ENCODE results near the gene GPR4. TPM values are rescaled to one million over a fixed set of nuclear protein-coding genes. Genes with fewer than 3 reads are reported as not detected.
A peak's percentile ranks its signal among the peaks of the same experiment; 100 is the strongest.

GPR4 gene
- total RNA-seq, 3 donors from 2014 or later, result 1.1 to 8.8 (median 1.2) TPM

GRCh38 chr19:45581576-45581975 is 20.4 kb downstream of the GPR4 start:
- no peak for DNase-seq (ENCODE audit: low spot score in 2 of 2)
- no peak for TF ChIP-seq POLR2AphosphoS5 (IDR thresholded peaks at IDR 0.05)
- peak overlapping the region; percentile 68 to 71 for H3K27ac ChIP-seq
- intact Hi-C loops (cut with DNase I; ENCODE audit: low total_unique reads), result no loop called here
- no peak overlapping the region for H3K4me3 ChIP-seq
- H3K9me3 ChIP-seq, result no peaks in the 10 kb centered on the region
- H3K4me1 ChIP-seq, result peaks cover 0 to 9% of the 10 kb centered on the region in 2 donors
- H3K36me3 ChIP-seq, result no peaks in the 10 kb centered on the region
- H3K27me3 ChIP-seq, result no peaks in the 10 kb centered on the region

- Histone ChIP-seq H3K4me3 (no peak overlapping the region), H3K27me3 (no peaks in the 10 kb centered on the region), H3K36me3 (no peaks in the 10 kb centered on the region), H3K9me3 (no peaks in the 10 kb centered on the region), H3K27ac (no peak overlapping the region), H3K4me1 (peaks cover 0 to 9% of the 10 kb centered on the region in 2 donors)
- intact Hi-C loops (cut with DNase I; ENCODE audit: low total_unique reads), result no loop called here
- no peak for DNase-seq (ENCODE audit: low spot score in 2 of 2)
- TF ChIP-seq POLR2A (IDR thresholded peaks at IDR 0.05) (no peak), POLR2AphosphoS5 (IDR thresholded peaks at IDR 0.05) (no peak), CTCF (IDR thresholded peaks at IDR 0.05) (no peak)
Measured at GRCh38 chr19:45578861-45579260, 23.2 kb downstream of the GPR4 start.

GRCh38 chr19:45577111-45577905 is 24.7 kb downstream of the GPR4 start:
- Histone ChIP-seq H3K4me1 (peaks cover 0 to 9% of the 10 kb centered on the region in 2 donors), H3K36me3 (no peaks in the 10 kb centered on the region), H3K27ac (peak overlapping the region; percentile 66 to 68), H3K9me3 (no peaks in the 10 kb centered on the region), H3K4me3 (no peak overlapping the region), H3K27me3 (no peaks in the 10 kb centered on the region)
- intact Hi-C loops (cut with DNase I; ENCODE audit: low total_unique reads), result no loop called here
- peak in 1 of 2 donors; percentile 40 for DNase-seq (ENCODE audit: low spot score in 2 of 2)
- TF ChIP-seq POLR2AphosphoS5 (IDR thresholded peaks at IDR 0.05) (no peak), POLR2A (IDR thresholded peaks at IDR 0.05) (no peak), CTCF (IDR thresholded peaks at IDR 0.05) (no peak)

GRCh38 chr19:45576682-45577081 is 25.3 kb downstream of the GPR4 start:
- DNase-seq (ENCODE audit: low spot score in 2 of 2), result no peak
- Histone ChIP-seq H3K9me3 (no peaks in the 10 kb centered on the region), H3K4me3 (no peak overlapping the region), H3K4me1 (peaks cover 0 to 9% of the 10 kb centered on the region in 2 donors), H3K36me3 (no peaks in the 10 kb centered on the region), H3K27me3 (no peaks in the 10 kb centered on the region), H3K27ac (peak overlapping the region; percentile 66 to 68)
- intact Hi-C loops (cut with DNase I; ENCODE audit: low total_unique reads), result no loop called here
- TF ChIP-seq POLR2AphosphoS5 (IDR thresholded peaks at IDR 0.05) (no peak), POLR2A (IDR thresholded peaks at IDR 0.05) (no peak), CTCF (IDR thresholded peaks at IDR 0.05) (no peak)

- no peak overlapping the region for H3K4me3 ChIP-seq
- DNase-seq (ENCODE audit: low spot score in 2 of 2), result no peak
- H3K27me3 ChIP-seq, result no peaks in the 10 kb centered on the region
- H3K4me1 ChIP-seq, result peaks cover 0 to 9% of the 10 kb centered on the region in 2 donors
- no peak overlapping the region for H3K27ac ChIP-seq
- no peak for TF ChIP-seq POLR2AphosphoS5 (IDR thresholded peaks at IDR 0.05)
- no peak for TF ChIP-seq CTCF (IDR thresholded peaks at IDR 0.05)
- no peak for TF ChIP-seq POLR2A (IDR thresholded peaks at IDR 0.05)
- no peaks in the 10 kb centered on the region for H3K36me3 ChIP-seq
- no peaks in the 10 kb centered on the region for H3K9me3 ChIP-seq
- intact Hi-C loops (cut with DNase I; ENCODE audit: low total_unique reads), result no loop called here
Measured at GRCh38 chr19:45575216-45575615, 26.8 kb downstream of the GPR4 start.

All from breast epithelium (tissue), 4 donors.